ENCODE results near the gene ZNF219. TPM values are rescaled to one million over a fixed set of nuclear protein-coding genes. Genes with fewer than 3 reads are reported as not detected.

ZNF219 gene
- total RNA-seq, 1 donor from 2014 or later: 25.2 TPM

- Mint-ChIP-seq H3K9me3 (ENCODE audit: unreplicated experiment) (no peaks in the 10 kb centered on the region), H3K4me3 (ENCODE audit: unreplicated experiment) (no peak overlapping the region), H3K27ac (ENCODE audit: unreplicated experiment) (no peak overlapping the region), H3K27me3 (ENCODE audit: unreplicated experiment) (peaks cover 7% of the 10 kb centered on the region), H3K36me3 (ENCODE audit: unreplicated experiment) (no peaks in the 10 kb centered on the region), H3K4me1 (ENCODE audit: unreplicated experiment) (peaks cover under 1% of the 10 kb centered on the region)
- no peak for DNase-seq (ENCODE audit: extremely low spot score, unreplicated experiment)
- no peak for TF ChIP-seq CTCF (IDR thresholded peaks at IDR 0.05)
These were observed 13.8 kb upstream of the ZNF219 start for GRCh38 chr14:21112255-21112654.

GRCh38 chr14:21109377-21110138 lies 11.1 kb upstream of the ZNF219 start:
- Mint-ChIP-seq H3K4me3 (ENCODE audit: unreplicated experiment) (no peak overlapping the region), H3K4me1 (ENCODE audit: unreplicated experiment) (peaks cover 21% of the 10 kb centered on the region), H3K27me3 (ENCODE audit: unreplicated experiment) (peaks cover 6% of the 10 kb centered on the region), H3K36me3 (ENCODE audit: unreplicated experiment) (no peaks in the 10 kb centered on the region), H3K27ac (ENCODE audit: unreplicated experiment) (no peak overlapping the region), H3K9me3 (ENCODE audit: unreplicated experiment) (no peaks in the 10 kb centered on the region)
- DNase-seq (ENCODE audit: extremely low spot score, unreplicated experiment): no peak
- TF ChIP-seq CTCF (IDR thresholded peaks at IDR 0.05): no peak

- Mint-ChIP-seq H3K9me3 (ENCODE audit: unreplicated experiment) (no peaks in the 10 kb centered on the region), H3K27ac (ENCODE audit: unreplicated experiment) (no peak overlapping the region), H3K4me1 (ENCODE audit: unreplicated experiment) (peaks cover 22% of the 10 kb centered on the region), H3K27me3 (ENCODE audit: unreplicated experiment) (peaks cover 6% of the 10 kb centered on the region), H3K36me3 (ENCODE audit: unreplicated experiment) (no peaks in the 10 kb centered on the region), H3K4me3 (ENCODE audit: unreplicated experiment) (no peak overlapping the region)
- TF ChIP-seq CTCF (IDR thresholded peaks at IDR 0.05): no peak
- no peak for DNase-seq (ENCODE audit: extremely low spot score, unreplicated experiment)
These were observed 10.3 kb upstream of the ZNF219 start for GRCh38 chr14:21108791-21109190.

- no peak for TF ChIP-seq CTCF (IDR thresholded peaks at IDR 0.05)
- H3K27ac Mint-ChIP-seq (ENCODE audit: unreplicated experiment): no peak overlapping the region
- no peaks in the 10 kb centered on the region for H3K9me3 Mint-ChIP-seq (ENCODE audit: unreplicated experiment)
- DNase-seq (ENCODE audit: extremely low spot score, unreplicated experiment): no peak
- H3K36me3 Mint-ChIP-seq (ENCODE audit: unreplicated experiment): no peaks in the 10 kb centered on the region
- no peak overlapping the region for H3K4me3 Mint-ChIP-seq (ENCODE audit: unreplicated experiment)
- peaks cover 34% of the 10 kb centered on the region for H3K4me1 Mint-ChIP-seq (ENCODE audit: unreplicated experiment)
- peaks cover 6% of the 10 kb centered on the region for H3K27me3 Mint-ChIP-seq (ENCODE audit: unreplicated experiment)
These were observed 8.9 kb upstream of the ZNF219 start for GRCh38 chr14:21107283-21107800.

- DNase-seq (ENCODE audit: extremely low spot score, unreplicated experiment): no peak
- Mint-ChIP-seq H3K9me3 (ENCODE audit: unreplicated experiment) (no peaks in the 10 kb centered on the region), H3K36me3 (ENCODE audit: unreplicated experiment) (no peaks in the 10 kb centered on the region), H3K27me3 (ENCODE audit: unreplicated experiment) (peaks cover 6% of the 10 kb centered on the region), H3K4me3 (ENCODE audit: unreplicated experiment) (peak overlapping the region; percentile 22), H3K4me1 (ENCODE audit: unreplicated experiment) (peaks cover 38% of the 10 kb centered on the region), H3K27ac (ENCODE audit: unreplicated experiment) (peak overlapping the region; percentile 45)
- peak; percentile 92 for TF ChIP-seq CTCF (IDR thresholded peaks at IDR 0.05)
These were observed 8.2 kb upstream of the ZNF219 start for GRCh38 chr14:21106498-21107282.
